Right lobe of liver (tissue), 4 donors: ENCODE results near the gene ARHGEF7.

ENCODE experiments used
- POLR2A ChIP-seq: fragments of 450-650 bp; IDR thresholded peaks from one replicate; pipeline ENCODE4 v1.6.1; 2017; ENCODE audit warnings: antibody characterized with exemption, mild to moderate bottlenecking
- TF ChIP-seq, protein P1 (sequence below), 4 donors: fragments of 200-600 bp in 3 of 4; fragments of 450-650 bp in 1 of 4; IDR thresholded peaks; one replicate each; pipeline versions ENCODE4 v1.5.1 to v1.8.0; 2016 to 2022; ENCODE audit warnings: antibody characterized with exemption in 4 of 4, mild to moderate bottlenecking in 2 of 4
- donor health status: DM: no; HTN: no; CAD: no.
- donor health status: DM: no; HTN: no; CAD: no.
- donor health status: DM: no; HTN: yes; CAD: no.

DNA sequence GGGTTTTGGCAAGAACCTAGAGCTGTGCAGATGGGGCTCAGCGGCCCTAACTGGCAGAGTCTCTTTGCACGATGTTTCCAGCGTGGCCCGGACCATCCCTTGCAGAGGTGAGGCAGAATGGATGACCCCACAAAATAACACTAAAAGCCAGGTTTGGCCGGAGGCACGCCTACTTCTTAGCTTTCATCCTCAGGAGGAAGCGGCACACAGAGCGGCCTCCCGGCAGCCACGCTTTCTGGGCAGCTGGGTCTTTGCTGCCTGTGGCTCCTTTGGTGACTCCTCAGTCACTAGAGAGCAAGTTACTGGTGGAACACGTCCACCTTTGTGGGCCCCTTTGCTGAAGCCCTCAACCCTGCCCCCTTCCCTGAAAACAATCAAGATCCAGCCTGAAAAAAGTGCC, 230.6 kb downstream of the ARHGEF7 start:
- TF ChIP-seq, protein P1, sequence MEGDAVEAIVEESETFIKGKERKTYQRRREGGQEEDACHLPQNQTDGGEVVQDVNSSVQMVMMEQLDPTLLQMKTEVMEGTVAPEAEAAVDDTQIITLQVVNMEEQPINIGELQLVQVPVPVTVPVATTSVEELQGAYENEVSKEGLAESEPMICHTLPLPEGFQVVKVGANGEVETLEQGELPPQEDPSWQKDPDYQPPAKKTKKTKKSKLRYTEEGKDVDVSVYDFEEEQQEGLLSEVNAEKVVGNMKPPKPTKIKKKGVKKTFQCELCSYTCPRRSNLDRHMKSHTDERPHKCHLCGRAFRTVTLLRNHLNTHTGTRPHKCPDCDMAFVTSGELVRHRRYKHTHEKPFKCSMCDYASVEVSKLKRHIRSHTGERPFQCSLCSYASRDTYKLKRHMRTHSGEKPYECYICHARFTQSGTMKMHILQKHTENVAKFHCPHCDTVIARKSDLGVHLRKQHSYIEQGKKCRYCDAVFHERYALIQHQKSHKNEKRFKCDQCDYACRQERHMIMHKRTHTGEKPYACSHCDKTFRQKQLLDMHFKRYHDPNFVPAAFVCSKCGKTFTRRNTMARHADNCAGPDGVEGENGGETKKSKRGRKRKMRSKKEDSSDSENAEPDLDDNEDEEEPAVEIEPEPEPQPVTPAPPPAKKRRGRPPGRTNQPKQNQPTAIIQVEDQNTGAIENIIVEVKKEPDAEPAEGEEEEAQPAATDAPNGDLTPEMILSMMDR (IDR thresholded peaks at IDR 0.05) = no peak
- no peak for TF ChIP-seq POLR2A
